Measurements from ENCODE around the gene NRG3. TPM values are rescaled to one million over a fixed set of nuclear protein-coding genes. Genes with fewer than 3 reads are reported as not detected.

Gene NRG3
- total and polyA plus RNA-seq, 2 of the 8 experiments (the other 6 are each of a cell fraction or from before 2014, with no cell fraction given), result 4.2 to 5.0 TPM

GRCh38 chr10:82883603-82884002 is 1008.6 kb downstream of the NRG3 start:
- Histone ChIP-seq H4K20me1 (replicated peaks in 1 of 2; ENCODE audit: control insufficient read depth in 1 of 2, insufficient read depth in 2 of 2, low read length in 2 of 2) (no peaks in the 10 kb centered on the region), H3K14ac (ENCODE audit: insufficient read length) (no peak overlapping the region), H3K23ac (ENCODE audit: insufficient read length) (no peak overlapping the region), H3K27me3 (replicated peaks in 1 of 4; ENCODE audit: control insufficient read depth in 3 of 4, extremely low read depth in 1 of 4, insufficient read depth in 3 of 4, low read length in 3 of 4) (no peaks in the 10 kb centered on the region), H3K9ac (replicated peaks in 1 of 4; ENCODE audit: extremely low read depth in 1 of 4, low read depth in 3 of 4, low read length in 3 of 4) (no peak overlapping the region), H3K4me3 (ENCODE audit: extremely low read depth in 1 of 4, insufficient read depth in 2 of 4, low read depth in 3 of 4, low read length in 4 of 4) (no peak overlapping the region), H4K5ac (ENCODE audit: insufficient read length, low read depth, low read length) (no peak overlapping the region), H3K9me3 (ENCODE audit: insufficient read depth in 2 of 2, low read depth in 1 of 2, low read length in 1 of 2) (no peaks in the 10 kb centered on the region), H3K36me3 (ENCODE audit: control insufficient read depth in 2 of 4, insufficient read depth in 4 of 4, low read length in 3 of 4) (no peaks in the 10 kb centered on the region), H3K79me2 (ENCODE audit: control insufficient read depth in 1 of 2, insufficient read depth in 2 of 2, low read length in 2 of 2) (no peaks in the 10 kb centered on the region), H3K56ac (replicated peaks; ENCODE audit: insufficient read length, low read depth, low read length) (no peak overlapping the region), H2BK15ac (ENCODE audit: low read length) (no peak overlapping the region), H4K91ac (replicated peaks; ENCODE audit: insufficient read length, low read length) (no peak overlapping the region), H3K4me2 (ENCODE audit: insufficient read depth in 1 of 2, low read depth in 2 of 2, low read length in 2 of 2) (no peak overlapping the region), H4K8ac (ENCODE audit: extremely low read depth, insufficient read depth, low read length) (no peak overlapping the region), H2AK5ac (ENCODE audit: low read depth, low read length) (no peak overlapping the region), H3K4me1 (replicated peaks in 1 of 4; ENCODE audit: control insufficient read depth in 3 of 4, insufficient read depth in 4 of 4, low read length in 3 of 4) (no peaks in the 10 kb centered on the region; a peak in 1 of 7 replicates), H2BK120ac (replicated peaks; ENCODE audit: low read depth, low read length) (no peak overlapping the region), H2BK20ac (ENCODE audit: low read length) (no peak overlapping the region), H2BK5ac (ENCODE audit: low read depth, low read length) (no peak overlapping the region), H3K23me2 (ENCODE audit: low read depth, low read length) (no peaks in the 10 kb centered on the region), H3K4ac (replicated peaks; ENCODE audit: insufficient read length, low read depth, low read length) (no peak overlapping the region), H3K18ac (ENCODE audit: extremely low read depth, low read length) (no peak overlapping the region), H2BK12ac (ENCODE audit: low read depth, low read length) (no peak overlapping the region), H3K79me1 (ENCODE audit: low read depth, low read length) (no peaks in the 10 kb centered on the region), H2AFZ (ENCODE audit: low read length) (no peak overlapping the region), H3K27ac (ENCODE audit: low read depth, low read length) (no peak overlapping the region)
- CTCF ChIA-PET (ENCODE audit: partially characterized antibody), result no interaction called here
- DNase-seq (ENCODE audit: low read depth in 1 of 2, low spot score in 2 of 2) (no peak), FAIRE-seq (no peak)
- WGBS, 2 experiments (ENCODE audit: extremely low coverage in 1 of 2, insufficient coverage in 1 of 2, insufficient read length in 1 of 2, insufficient replicate concordance in 2 of 2, low coverage in 1 of 2, low lambda C conversion rate in 2 of 2, missing lambda C conversion rate in 1 of 2), result 90% methylated on average over 1 of the region's 1 CpG; no CpG with 5 or more reads in 1 of the 2 experiments
- POLR2A ChIA-PET (ENCODE audit: partially characterized antibody), result no interaction called here
- TF ChIP-seq BCL11A (IDR thresholded peaks at IDR 0.05; ENCODE audit: low read depth in 2 of 2, low read length in 2 of 2) (no peak), PHF8 (conservative IDR thresholded peaks at IDR 0.05; ENCODE audit: low read depth, low read length) (no peak), TAF1 (IDR thresholded peaks at IDR 0.05; ENCODE audit: low read depth, low read length) (no peak), POU5F1 (IDR thresholded peaks at IDR 0.05; ENCODE audit: low read depth, low read length) (no peak), POLR2A (IDR thresholded peaks at IDR 0.05; ENCODE audit: control extremely low read depth in 1 of 2, low read depth in 2 of 2, low read length in 2 of 2) (no peak), SIX5 (IDR thresholded peaks at IDR 0.05; ENCODE audit: low read depth, low read length) (no peak), GTF2F1 (IDR thresholded peaks at IDR 0.05; ENCODE audit: borderline replicate concordance, low read depth, low read length) (no peak), SIN3A (conservative IDR thresholded peaks at IDR 0.05 in 1 of 2, IDR thresholded peaks at IDR 0.05 in 1 of 2; ENCODE audit: low read depth in 1 of 2, low read length in 2 of 2) (no peak), KDM1A (IDR thresholded peaks at IDR 0.05; ENCODE audit: borderline replicate concordance, low read length) (no peak), HDAC6 (IDR thresholded peaks at IDR 0.05; ENCODE audit: low read depth, low read length) (no peak), CEBPB (IDR thresholded peaks at IDR 0.05; ENCODE audit: low read depth, low read length) (no peak), CBX5 (IDR thresholded peaks at IDR 0.05; ENCODE audit: low read depth, low read length) (no peak), NANOG (IDR thresholded peaks at IDR 0.05; ENCODE audit: insufficient read depth, low read depth, low read length, poor library complexity, severe bottlenecking) (no peak), CBX8 (IDR thresholded peaks at IDR 0.05; ENCODE audit: borderline replicate concordance, low read depth, low read length) (no peak), JUND (IDR thresholded peaks at IDR 0.05; ENCODE audit: low read length) (no peak)
